ENCODE results near the gene LRIT2.
"Not testable (repeated sequence)": the region's sequence is repeated elsewhere in the genome, so short reads cannot be mapped to it uniquely, and the experiment has no call there.

The LRIT2 gene

GRCh38 chr10:84204122-84204521 is 21.2 kb downstream of the LRIT2 start:
- DNase-seq, result no peak

- DNase-seq, result no peak
Measured at GRCh38 chr10:84202349-84202748, 23.0 kb downstream of the LRIT2 start.

- DNase-seq, result no peak
Measured at GRCh38 chr10:84201682-84202081, 23.7 kb downstream of the LRIT2 start.

GRCh38 chr10:84201244-84201606 is 24.1 kb downstream of the LRIT2 start:
- DNase-seq, result no peak

- no peak for DNase-seq
Measured at GRCh38 chr10:84200537-84201243, 24.7 kb downstream of the LRIT2 start.

- no peak for DNase-seq
Measured at GRCh38 chr10:84198206-84198915, 27.0 kb downstream of the LRIT2 start.

GRCh38 chr10:84197643-84198042 is 27.7 kb downstream of the LRIT2 start:
- no peak for DNase-seq

- no peak for DNase-seq
Measured at GRCh38 chr10:84196941-84197340, 28.4 kb downstream of the LRIT2 start.

- DNase-seq, result no peak
Measured at GRCh38 chr10:84196083-84196482, 29.3 kb downstream of the LRIT2 start.

GRCh38 chr10:84195044-84195830 is 30.1 kb downstream of the LRIT2 start:
- no peak for DNase-seq

GRCh38 chr10:84194424-84195043 is 30.8 kb downstream of the LRIT2 start, which contains the start of gene CDHR1:
CDHR1 (plus strand) TSS chr10:84194537; CDS start chr10:84194761, 224 bp downstream.
- DNase-seq, result peak; percentile 70

GRCh38 chr10:84193846-84194423 is 31.4 kb downstream of the LRIT2 start:
- peak; percentile 64 for DNase-seq

- no peak for DNase-seq
Measured at GRCh38 chr10:84193327-84193726, 32.0 kb downstream of the LRIT2 start.

- DNase-seq, result no peak
Measured at GRCh38 chr10:84191106-84191505, 34.2 kb downstream of the LRIT2 start.

- DNase-seq, result no peak
Measured at GRCh38 chr10:84190621-84191020, 34.7 kb downstream of the LRIT2 start.

GRCh38 chr10:84188815-84189214 is 36.5 kb downstream of the LRIT2 start:
- no peak for DNase-seq

- DNase-seq, result peak; percentile 36
Measured at GRCh38 chr10:84185526-84186175, 39.7 kb downstream of the LRIT2 start.

GRCh38 chr10:84184517-84184916 is 40.8 kb downstream of the LRIT2 start:
- no peak for DNase-seq

GRCh38 chr10:84181631-84182030 is 43.7 kb downstream of the LRIT2 start:
- no peak for DNase-seq

GRCh38 chr10:84180386-84180785 is 45.0 kb downstream of the LRIT2 start:
- DNase-seq, result not testable (repeated sequence)

GRCh38 chr10:84179059-84179710 is 46.2 kb downstream of the LRIT2 start:
- DNase-seq, result peak; percentile 55

- DNase-seq, result no peak
Measured at GRCh38 chr10:84178160-84178609, 47.2 kb downstream of the LRIT2 start.
